ENCODE measurements around the gene BORA. TPM values are rescaled to one million over a fixed set of nuclear protein-coding genes. Genes with fewer than 3 reads are reported as not detected.

The BORA gene
- total and polyA plus RNA-seq, 4 donors = 0.71 to 11.3 (median 1.4) TPM

DNA sequence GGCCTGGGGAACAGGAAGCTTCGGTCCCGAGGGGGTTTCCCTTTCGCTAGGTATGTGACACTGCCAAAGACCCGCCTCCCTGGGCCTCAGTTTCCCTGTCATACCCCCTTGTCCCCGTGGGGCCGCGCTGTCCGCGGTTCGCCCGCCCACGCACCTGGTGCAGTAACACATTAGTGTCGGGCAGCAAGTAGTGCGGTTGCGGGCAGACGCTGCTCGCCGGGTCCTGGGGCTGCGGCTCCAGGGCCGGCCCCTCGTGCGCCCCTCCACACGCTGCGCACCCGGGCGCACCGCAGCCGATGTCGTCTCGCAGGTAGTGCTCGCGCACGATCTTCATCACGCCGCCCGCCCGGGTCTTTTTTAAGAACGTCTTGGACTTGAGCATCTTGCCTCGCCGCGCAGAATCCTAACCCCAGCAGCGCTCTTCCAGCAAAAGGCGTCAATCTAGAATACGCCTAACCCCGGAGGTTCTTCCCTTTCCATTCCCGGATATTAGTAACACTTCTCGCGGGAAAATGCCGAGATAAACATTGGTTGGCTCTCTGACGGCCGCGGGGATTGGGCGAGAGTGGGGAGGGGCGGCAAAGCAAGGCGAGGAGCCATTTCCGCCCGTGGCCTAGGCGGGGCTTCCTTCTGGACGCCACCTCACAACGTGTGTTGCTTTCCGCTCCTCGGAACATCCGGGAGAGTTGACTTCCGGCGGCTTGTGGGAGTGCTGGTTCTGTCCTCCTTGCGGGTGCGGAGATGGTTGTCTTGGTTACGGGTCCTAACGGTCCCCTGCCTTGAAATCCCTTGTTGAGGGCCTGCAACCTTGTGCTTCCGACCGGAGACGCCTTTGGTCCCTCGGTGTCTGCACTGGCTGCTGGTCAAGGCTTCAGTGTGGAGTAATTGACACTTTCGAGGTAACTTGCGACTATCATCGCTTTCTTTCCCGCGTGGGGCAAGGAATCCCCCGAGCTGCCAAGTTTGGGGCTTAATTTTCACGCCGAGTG lies 54.0 kb downstream of the BORA start, which contains the start of the genes DIS3 and PIBF1:
DIS3 (minus strand) TSS at position 450 of the 989 bp plus-strand sequence; CDS start at position 382, 68 bp downstream.
PIBF1 (plus strand) TSS at position 683 of the 989 bp plus-strand sequence. CDS start 1,337 bp downstream, outside the sequence.
- H3K9ac ChIP-seq (ENCODE audit: low read depth in 1 of 2, low read length in 2 of 2) = peak within 1 kb of the TSS; percentile 82 to 95
- peak; percentile 93 for DNase-seq (ENCODE audit: low spot score)
- no peaks in the 10 kb centered on the region for H3K27me3 ChIP-seq (ENCODE audit: control insufficient read depth in 4 of 4, insufficient read depth in 4 of 4, low read length in 3 of 4)
- peak within 1 kb of the TSS; percentile 85 to 86 for H3K27ac ChIP-seq (ENCODE audit: low read depth in 1 of 2, low read length in 2 of 2)
- peaks cover 0 to 15% (median 14%) of the 10 kb centered on the region in 4 donors for H3K36me3 ChIP-seq (ENCODE audit: control insufficient read depth in 4 of 4, insufficient read depth in 3 of 4, low read depth in 1 of 4, low read length in 3 of 4)
- TF ChIP-seq SP1 (IDR thresholded peaks at IDR 0.05) (peak; percentile 84), FOXA2 (IDR thresholded peaks at IDR 0.05) (no peak), RAD21 (IDR thresholded peaks at IDR 0.05) (peak; percentile 15 to 21), REST (IDR thresholded peaks at IDR 0.05) (peak; percentile 74), CTCF (IDR thresholded peaks at IDR 0.05; ENCODE audit: low read depth, low read length, missing input control) (peak; percentile 1), NR2F2 (IDR thresholded peaks at IDR 0.05) (peak; percentile 66), HNF4A (conservative IDR thresholded peaks at IDR 0.05) (peak in 1 of 2 donors; percentile 22), JUND (IDR thresholded peaks at IDR 0.05) (peak in 1 of 2 donors; percentile 28), FOXA1 (IDR thresholded peaks at IDR 0.05) (no peak), YY1 (IDR thresholded peaks at IDR 0.05) (peak; percentile 93), RXRA (IDR thresholded peaks at IDR 0.05) (peak; percentile 60 to 66), MAX (IDR thresholded peaks at IDR 0.05) (peak; percentile 97), GABPA (IDR thresholded peaks at IDR 0.05 in 1 of 2, conservative IDR thresholded peaks at IDR 0.05 in 1 of 2) (peak; percentile 98 to 99), TAF1 (conservative IDR thresholded peaks at IDR 0.05) (peak; percentile 84), ATF3 (IDR thresholded peaks at IDR 0.05) (peak; percentile 41), HNF4G (IDR thresholded peaks at IDR 0.05) (peak; percentile 20), EGR1 (IDR thresholded peaks at IDR 0.05; ENCODE audit: low read depth in 2 of 2) (peak; percentile 53 to 77)
- TF ChIP-seq, protein P1, sequence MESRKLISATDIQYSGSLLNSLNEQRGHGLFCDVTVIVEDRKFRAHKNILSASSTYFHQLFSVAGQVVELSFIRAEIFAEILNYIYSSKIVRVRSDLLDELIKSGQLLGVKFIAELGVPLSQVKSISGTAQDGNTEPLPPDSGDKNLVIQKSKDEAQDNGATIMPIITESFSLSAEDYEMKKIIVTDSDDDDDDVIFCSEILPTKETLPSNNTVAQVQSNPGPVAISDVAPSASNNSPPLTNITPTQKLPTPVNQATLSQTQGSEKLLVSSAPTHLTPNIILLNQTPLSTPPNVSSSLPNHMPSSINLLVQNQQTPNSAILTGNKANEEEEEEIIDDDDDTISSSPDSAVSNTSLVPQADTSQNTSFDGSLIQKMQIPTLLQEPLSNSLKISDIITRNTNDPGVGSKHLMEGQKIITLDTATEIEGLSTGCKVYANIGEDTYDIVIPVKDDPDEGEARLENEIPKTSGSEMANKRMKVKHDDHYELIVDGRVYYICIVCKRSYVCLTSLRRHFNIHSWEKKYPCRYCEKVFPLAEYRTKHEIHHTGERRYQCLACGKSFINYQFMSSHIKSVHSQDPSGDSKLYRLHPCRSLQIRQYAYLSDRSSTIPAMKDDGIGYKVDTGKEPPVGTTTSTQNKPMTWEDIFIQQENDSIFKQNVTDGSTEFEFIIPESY (IDR thresholded peaks at IDR 0.05) = peak; percentile 99
- H3K4me1 ChIP-seq (ENCODE audit: control insufficient read depth in 4 of 4, insufficient read depth in 4 of 4, low read length in 3 of 4) = peaks cover 7 to 29% (median 16%) of the 10 kb centered on the region in 4 donors
- under 1% methylated on average over 81 of the region's 81 CpGs for WGBS
- peak within 1 kb of the TSS; percentile 73 to 97 (median 97) for H3K4me3 ChIP-seq (ENCODE audit: low read depth in 1 of 3, low read length in 3 of 3)
- no peaks in the 10 kb centered on the region for H3K9me3 ChIP-seq (ENCODE audit: control insufficient read depth in 4 of 4, low read length in 3 of 4)
